Measurements from ENCODE around the gene BEGAIN.

- TF ChIP-seq CTCF (IDR thresholded peaks at IDR 0.05; ENCODE audit: low read depth, low read length) (no peak), POLR2A (IDR thresholded peaks at IDR 0.05; ENCODE audit: extremely low read depth, insufficient read length) (no peak), MAX (IDR thresholded peaks at IDR 0.05; ENCODE audit: low read depth, low read length) (no peak), MYC (IDR thresholded peaks at IDR 0.05; ENCODE audit: low read depth, low read length) (no peak)
Measured at GRCh38 chr14:100556140-100556475, 31.1 kb downstream of the BEGAIN start.

All from NB4 (cell line).